Type B pancreatic cell (in vitro differentiated cells): ENCODE data around the gene SHROOM3. TPM values are rescaled to one million over a fixed set of nuclear protein-coding genes. Genes with fewer than 3 reads are reported as not detected.

Experiments used
- DNase-seq: peaks from one replicate; pipeline ENCODE4 v3.0.0; 2021; ENCODE audit warnings: mixed read lengths; ENCODE audit not compliant: unreplicated experiment; ENCODE audit errors: extremely low spot score
- H3K27ac Mint-ChIP-seq: 2 replicates; pipeline ENCODE4 v1.8.0; 2021; ENCODE audit warnings: mild to moderate bottlenecking, mixed read lengths
- H3K27me3 Mint-ChIP-seq: 2 replicates; pipeline ENCODE4 v1.8.0; 2021; ENCODE audit warnings: mixed read lengths
- H3K36me3 Mint-ChIP-seq: 2 replicates; pipeline ENCODE4 v1.8.0; 2021; ENCODE audit warnings: mixed read lengths
- H3K4me1 Mint-ChIP-seq: one replicate; pipeline ENCODE4 v1.8.0; 2021; ENCODE audit warnings: mixed read lengths; ENCODE audit not compliant: unreplicated experiment
- H3K4me3 Mint-ChIP-seq: 2 replicates; pipeline ENCODE4 v1.8.0; 2021; ENCODE audit warnings: mild to moderate bottlenecking, mixed read lengths
- H3K9me3 Mint-ChIP-seq: 2 replicates; pipeline ENCODE4 v1.8.0; 2021; ENCODE audit warnings: mixed read lengths
- total RNA-seq: library from RNA; stranded (reverse); gene quantifications from 2 replicates; pipeline ENCODE4 v1.2.1, GENCODE V29; 2021; ENCODE audit warnings: low replicate concordance
- TF ChIP-seq, protein P1 (sequence below): fragments of 200-600 bp; sonication (generic); conservative IDR thresholded peaks from 2 replicates; pipeline ENCODE4 v1.5.0; 2021; ENCODE audit warnings: antibody characterized with exemption, mild to moderate bottlenecking

The SHROOM3 gene
- total RNA-seq, 1 donor from 2014 or later: 38.6 TPM

DNA sequence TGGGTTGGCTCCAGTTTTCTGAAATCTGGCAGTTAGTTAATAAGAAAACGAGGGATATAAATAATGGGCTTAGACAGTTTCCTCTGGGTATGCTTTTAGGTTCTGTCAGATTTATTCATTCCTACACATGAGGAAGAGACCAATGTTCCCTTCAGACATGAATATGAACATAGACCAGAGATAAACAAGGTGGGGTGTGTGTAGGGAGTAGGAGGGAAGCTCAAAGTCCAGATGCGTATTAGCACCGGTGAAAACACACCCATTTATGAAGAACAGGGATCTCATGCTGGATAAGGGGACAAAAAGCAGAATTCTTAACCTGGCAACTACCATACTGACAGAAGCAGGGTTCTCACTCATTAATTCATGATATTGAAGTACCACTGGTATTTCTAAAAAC is 240.0 kb downstream of the SHROOM3 start:
- H3K27ac Mint-ChIP-seq: no peak overlapping the region
- no peak overlapping the region for H3K4me3 Mint-ChIP-seq
- DNase-seq: no peak
- H3K36me3 Mint-ChIP-seq: peaks cover 6% of the 10 kb centered on the region
- H3K27me3 Mint-ChIP-seq: no peaks in the 10 kb centered on the region
- peaks cover 23% of the 10 kb centered on the region for H3K9me3 Mint-ChIP-seq
- TF ChIP-seq, protein P1, sequence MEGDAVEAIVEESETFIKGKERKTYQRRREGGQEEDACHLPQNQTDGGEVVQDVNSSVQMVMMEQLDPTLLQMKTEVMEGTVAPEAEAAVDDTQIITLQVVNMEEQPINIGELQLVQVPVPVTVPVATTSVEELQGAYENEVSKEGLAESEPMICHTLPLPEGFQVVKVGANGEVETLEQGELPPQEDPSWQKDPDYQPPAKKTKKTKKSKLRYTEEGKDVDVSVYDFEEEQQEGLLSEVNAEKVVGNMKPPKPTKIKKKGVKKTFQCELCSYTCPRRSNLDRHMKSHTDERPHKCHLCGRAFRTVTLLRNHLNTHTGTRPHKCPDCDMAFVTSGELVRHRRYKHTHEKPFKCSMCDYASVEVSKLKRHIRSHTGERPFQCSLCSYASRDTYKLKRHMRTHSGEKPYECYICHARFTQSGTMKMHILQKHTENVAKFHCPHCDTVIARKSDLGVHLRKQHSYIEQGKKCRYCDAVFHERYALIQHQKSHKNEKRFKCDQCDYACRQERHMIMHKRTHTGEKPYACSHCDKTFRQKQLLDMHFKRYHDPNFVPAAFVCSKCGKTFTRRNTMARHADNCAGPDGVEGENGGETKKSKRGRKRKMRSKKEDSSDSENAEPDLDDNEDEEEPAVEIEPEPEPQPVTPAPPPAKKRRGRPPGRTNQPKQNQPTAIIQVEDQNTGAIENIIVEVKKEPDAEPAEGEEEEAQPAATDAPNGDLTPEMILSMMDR: no peak
- peaks cover 15% of the 10 kb centered on the region for H3K4me1 Mint-ChIP-seq

DNA sequence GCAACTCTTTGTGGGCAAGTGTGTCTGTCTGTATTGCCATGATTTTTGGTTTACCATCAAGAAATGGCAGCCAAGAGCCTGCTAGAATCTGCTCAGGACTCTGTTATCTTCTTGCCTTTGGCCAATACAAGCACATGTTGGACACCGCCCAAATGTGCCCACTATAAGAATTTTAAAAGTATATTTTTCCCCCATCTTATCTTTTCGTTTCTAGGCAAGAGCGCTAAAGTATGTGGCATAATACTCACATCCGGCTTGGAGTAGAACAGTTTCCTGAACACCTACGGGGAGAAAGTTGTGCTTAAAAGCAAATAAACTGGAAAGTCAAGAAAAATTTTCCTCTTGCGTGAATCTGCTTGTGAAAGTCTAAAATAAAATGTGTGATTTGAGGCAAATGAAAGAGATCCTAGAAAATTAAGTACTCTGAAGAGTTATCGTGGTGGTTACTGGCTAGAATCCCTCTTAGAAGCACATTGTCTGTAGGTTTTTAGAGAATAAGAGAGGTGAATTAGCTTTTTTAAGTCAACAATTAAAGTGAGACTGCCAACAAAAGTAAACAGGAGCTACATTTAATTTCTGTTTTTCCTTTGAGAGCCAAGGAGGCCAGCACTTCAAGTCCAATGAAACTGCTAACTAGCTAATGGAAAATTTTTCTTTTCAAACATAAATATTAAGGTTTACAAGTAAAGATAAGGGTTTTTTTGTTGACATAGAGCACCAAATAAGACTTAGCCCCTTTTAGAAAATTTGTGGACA is 242.7 kb downstream of the SHROOM3 start:
- TF ChIP-seq, protein P1: no peak
- Mint-ChIP-seq H3K36me3 (peaks cover 6% of the 10 kb centered on the region), H3K27me3 (no peaks in the 10 kb centered on the region), H3K4me1 (peaks cover 30% of the 10 kb centered on the region), H3K9me3 (peaks cover 23% of the 10 kb centered on the region), H3K27ac (no peak overlapping the region), H3K4me3 (no peak overlapping the region)
- no peak for DNase-seq

DNA sequence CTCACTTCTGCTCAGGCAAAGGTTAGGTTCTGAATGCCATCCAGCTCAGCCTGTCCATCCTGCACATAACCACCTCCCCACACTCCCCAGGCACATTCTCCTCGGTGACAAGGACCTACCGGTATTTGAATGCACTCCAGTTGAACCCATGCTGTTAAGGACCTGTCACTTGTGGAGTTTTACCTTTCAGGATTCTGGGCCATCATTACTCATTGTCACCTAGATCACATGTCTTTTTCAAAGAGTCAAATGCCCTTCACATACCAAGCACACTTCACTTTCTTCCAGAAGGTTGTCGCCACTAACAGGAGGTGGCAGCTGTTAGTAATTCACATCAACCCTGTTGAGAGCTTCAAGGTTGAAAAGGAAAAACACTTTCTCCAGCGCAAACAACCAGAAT is 244.7 kb downstream of the SHROOM3 start:
- no peak for DNase-seq
- TF ChIP-seq, protein P1: no peak
- peak overlapping the region; percentile 90 for H3K27ac Mint-ChIP-seq
- H3K4me1 Mint-ChIP-seq: peaks cover 34% of the 10 kb centered on the region
- peaks cover 6% of the 10 kb centered on the region for H3K36me3 Mint-ChIP-seq
- H3K4me3 Mint-ChIP-seq: peak overlapping the region; percentile 44
- H3K9me3 Mint-ChIP-seq: peaks cover 23% of the 10 kb centered on the region
- no peaks in the 10 kb centered on the region for H3K27me3 Mint-ChIP-seq

DNA sequence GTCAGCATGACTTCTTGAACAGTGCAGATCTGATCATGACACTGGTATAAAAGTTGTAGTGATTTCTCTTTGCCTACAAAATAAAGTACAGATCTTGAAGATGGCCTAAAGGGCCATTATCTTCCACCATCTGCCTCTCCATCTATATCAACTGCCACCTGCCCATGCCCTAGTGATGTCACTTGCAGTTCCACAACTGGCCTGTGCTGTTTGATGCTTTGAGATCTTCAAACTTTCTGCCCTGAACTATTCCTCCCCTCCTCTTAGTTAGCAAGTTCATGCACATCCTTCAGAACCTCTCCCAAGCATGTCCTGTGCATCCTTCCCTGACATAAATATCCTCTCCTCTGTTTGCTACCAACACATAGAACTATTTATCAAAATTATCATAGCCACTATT is 245.9 kb downstream of the SHROOM3 start:
- Mint-ChIP-seq H3K4me3 (no peak overlapping the region), H3K27ac (no peak overlapping the region), H3K9me3 (peaks cover 14% of the 10 kb centered on the region), H3K36me3 (peaks cover 5% of the 10 kb centered on the region), H3K4me1 (peaks cover 28% of the 10 kb centered on the region), H3K27me3 (no peaks in the 10 kb centered on the region)
- DNase-seq: no peak
- TF ChIP-seq, protein P1: no peak

DNA sequence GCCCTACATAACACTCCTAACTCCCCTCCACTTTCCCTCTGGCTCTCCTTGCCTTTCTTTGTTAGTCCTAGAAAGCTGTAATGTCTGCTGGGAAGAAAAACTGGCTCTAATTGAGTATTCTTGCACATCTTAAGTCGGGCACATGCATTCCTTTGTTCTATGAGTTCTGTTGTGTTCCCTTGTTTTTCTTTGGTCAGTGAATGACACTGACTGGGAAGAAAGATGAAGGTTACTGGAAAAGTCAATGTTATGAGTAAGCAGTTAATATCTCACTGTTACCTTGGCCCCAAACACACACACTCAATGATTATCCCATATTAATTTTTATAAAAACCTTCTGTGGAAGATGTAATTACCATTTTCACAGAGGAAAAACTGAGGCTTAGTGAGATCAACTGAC is 247.0 kb downstream of the SHROOM3 start:
- no peaks in the 10 kb centered on the region for H3K27me3 Mint-ChIP-seq
- H3K27ac Mint-ChIP-seq: peak overlapping the region; percentile 47
- TF ChIP-seq, protein P1: no peak
- H3K36me3 Mint-ChIP-seq: no peaks in the 10 kb centered on the region
- peak overlapping the region; percentile 50 for H3K4me3 Mint-ChIP-seq
- H3K4me1 Mint-ChIP-seq: peaks cover 28% of the 10 kb centered on the region
- no peak for DNase-seq
- H3K9me3 Mint-ChIP-seq: peaks cover 9% of the 10 kb centered on the region
